Measurements from ENCODE around the gene ALDOB. TPM values are rescaled to one million over a fixed set of nuclear protein-coding genes. Genes with fewer than 3 reads are reported as not detected.
A peak's percentile ranks its signal among the peaks of the same experiment; 100 is the strongest.

Gene ALDOB
- polyA plus RNA-seq, 2 of the 4 experiments (the other 2 are of a cell fraction) = not detected

DNA sequence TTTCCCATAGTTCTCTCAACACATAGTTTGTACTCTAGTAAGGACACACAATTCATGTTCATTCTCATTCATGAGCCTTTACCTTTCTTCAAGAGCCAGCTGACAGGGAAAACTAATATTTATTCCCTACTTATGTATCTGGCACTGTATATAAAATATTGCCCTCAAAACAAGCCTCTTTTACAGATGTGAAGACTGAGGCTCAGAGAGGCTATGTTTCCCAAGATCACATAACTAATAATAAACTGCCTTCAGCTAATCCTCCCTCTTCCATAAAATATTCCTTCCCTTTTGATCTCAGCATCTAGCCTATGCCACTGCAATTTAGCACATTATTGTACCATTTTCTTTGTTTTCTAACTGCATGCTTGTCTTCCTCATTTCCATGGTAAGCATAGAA is 18.2 kb downstream of the ALDOB start (continued):
- TF ChIP-seq NPAS2 (CRISPR knock-in tag; IDR thresholded peaks at IDR 0.05; ENCODE audit: borderline replicate concordance) (no peak), CHD2 (IDR thresholded peaks at IDR 0.05; ENCODE audit: low read length, partially characterized antibody) (no peak), EHF (CRISPR knock-in tag; IDR thresholded peaks at IDR 0.05) (no peak), CHD4 (IDR thresholded peaks at IDR 0.05; ENCODE audit: borderline replicate concordance) (no peak), SMC3 (IDR thresholded peaks at IDR 0.05) (no peak), CBX8 (IDR thresholded peaks at IDR 0.05) (no peak)

DNA sequence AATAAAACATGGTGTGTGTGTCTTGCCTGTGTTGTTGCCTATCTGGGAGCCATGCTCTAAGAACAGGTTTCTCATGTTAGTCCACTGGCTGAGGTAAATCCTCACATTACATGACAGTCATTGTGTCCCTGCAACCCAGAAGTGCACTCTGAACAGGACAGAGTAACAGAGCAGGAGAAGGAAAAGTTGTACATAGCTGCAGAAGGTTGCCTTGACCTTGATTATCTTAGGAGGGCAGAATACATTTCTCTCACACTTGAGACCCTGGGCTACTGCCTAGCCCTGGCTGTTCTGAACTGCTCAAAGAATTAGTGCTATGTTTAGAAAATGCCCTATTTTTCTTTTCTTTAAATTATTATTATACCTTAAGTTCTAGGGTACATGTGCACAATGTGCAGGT is 20.0 kb downstream of the ALDOB start:
- no peak for DNase-seq (ENCODE audit: low read depth in 1 of 2, low spot score in 1 of 2)
- TF ChIP-seq RCOR1 (IDR thresholded peaks at IDR 0.05; ENCODE audit: low read depth, low read length) = no peak
- no peak for TF ChIP-seq ZC3H11A (IDR thresholded peaks at IDR 0.05)
- no peak for TF ChIP-seq ZNF302 (CRISPR knock-in tag; IDR thresholded peaks at IDR 0.05)
- TF ChIP-seq CEBPB (IDR thresholded peaks at IDR 0.05) = no peak
- TF ChIP-seq KDM5A (IDR thresholded peaks at IDR 0.05) = no peak
- no peak for TF ChIP-seq RFX5 (IDR thresholded peaks at IDR 0.05)
- TF ChIP-seq CBX2 (IDR thresholded peaks at IDR 0.05; ENCODE audit: borderline replicate concordance, low read depth) = no peak
- TF ChIP-seq CHD4 (IDR thresholded peaks at IDR 0.05; ENCODE audit: borderline replicate concordance) = no peak
- no peak for TF ChIP-seq POLR2A (IDR thresholded peaks at IDR 0.05; ENCODE audit: low read length)
- no peak for TF ChIP-seq MAFK (IDR thresholded peaks at IDR 0.05; ENCODE audit: partially characterized antibody)
- no peak for TF ChIP-seq MAZ (IDR thresholded peaks at IDR 0.05; ENCODE audit: borderline replicate concordance, low read depth, low read length)
- H3K4me1 ChIP-seq = no peaks in the 10 kb centered on the region
- ATAC-seq = peak in 1 of 2 experiments; percentile 34; a peak in 2 of 6 replicates
- peaks cover 60% of the 10 kb centered on the region for H3K9me3 ChIP-seq
- H3K4me3 ChIP-seq = no peak overlapping the region
- no peak for FAIRE-seq
- H3K4me2 ChIP-seq = no peak overlapping the region
- no peak overlapping the region for H3K27ac ChIP-seq
- POLR2A ChIA-PET = no interaction called here
- CTCF ChIA-PET = no interaction called here

DNA sequence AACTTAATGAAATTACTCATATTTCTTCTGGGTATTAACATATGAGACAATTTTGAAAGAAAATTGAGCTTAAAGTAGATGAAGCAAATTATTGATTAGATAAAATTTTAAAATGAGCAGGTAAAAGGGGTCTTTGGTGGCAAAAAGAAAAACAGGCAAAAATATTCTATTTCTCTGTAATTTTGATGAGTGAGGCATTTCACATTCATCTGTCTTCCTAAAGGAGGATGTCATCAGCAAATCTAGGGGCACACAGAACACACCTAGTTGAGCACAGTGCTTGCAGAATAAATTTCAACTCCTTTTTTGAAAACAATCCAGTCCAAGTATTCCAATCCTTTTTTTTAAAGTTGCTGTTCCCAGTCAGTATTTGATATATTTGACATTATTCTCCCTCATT is 20.7 kb downstream of the ALDOB start:
- ATAC-seq (no peak), FAIRE-seq (no peak), DNase-seq (ENCODE audit: low read depth in 1 of 2, low spot score in 1 of 2) (no peak)
- no peaks in the 10 kb centered on the region for H3K4me1 ChIP-seq
- peaks cover 68% of the 10 kb centered on the region for H3K9me3 ChIP-seq
- ChIA-PET CTCF (interaction anchor here (1.2 kb wide), 1 partner anchor 34 kb away, joined by 3 read pairs; no protein-coding TSS in a partner anchor), POLR2A (no interaction called here)
- TF ChIP-seq ESRRA (IDR thresholded peaks at IDR 0.05; ENCODE audit: borderline replicate concordance, low read length) = no peak
- TF ChIP-seq EHMT2 (IDR thresholded peaks at IDR 0.05; ENCODE audit: low read depth) = no peak
- TF ChIP-seq MYC (IDR thresholded peaks at IDR 0.05; ENCODE audit: borderline replicate concordance, low read length) = no peak
- TF ChIP-seq, protein P1, sequence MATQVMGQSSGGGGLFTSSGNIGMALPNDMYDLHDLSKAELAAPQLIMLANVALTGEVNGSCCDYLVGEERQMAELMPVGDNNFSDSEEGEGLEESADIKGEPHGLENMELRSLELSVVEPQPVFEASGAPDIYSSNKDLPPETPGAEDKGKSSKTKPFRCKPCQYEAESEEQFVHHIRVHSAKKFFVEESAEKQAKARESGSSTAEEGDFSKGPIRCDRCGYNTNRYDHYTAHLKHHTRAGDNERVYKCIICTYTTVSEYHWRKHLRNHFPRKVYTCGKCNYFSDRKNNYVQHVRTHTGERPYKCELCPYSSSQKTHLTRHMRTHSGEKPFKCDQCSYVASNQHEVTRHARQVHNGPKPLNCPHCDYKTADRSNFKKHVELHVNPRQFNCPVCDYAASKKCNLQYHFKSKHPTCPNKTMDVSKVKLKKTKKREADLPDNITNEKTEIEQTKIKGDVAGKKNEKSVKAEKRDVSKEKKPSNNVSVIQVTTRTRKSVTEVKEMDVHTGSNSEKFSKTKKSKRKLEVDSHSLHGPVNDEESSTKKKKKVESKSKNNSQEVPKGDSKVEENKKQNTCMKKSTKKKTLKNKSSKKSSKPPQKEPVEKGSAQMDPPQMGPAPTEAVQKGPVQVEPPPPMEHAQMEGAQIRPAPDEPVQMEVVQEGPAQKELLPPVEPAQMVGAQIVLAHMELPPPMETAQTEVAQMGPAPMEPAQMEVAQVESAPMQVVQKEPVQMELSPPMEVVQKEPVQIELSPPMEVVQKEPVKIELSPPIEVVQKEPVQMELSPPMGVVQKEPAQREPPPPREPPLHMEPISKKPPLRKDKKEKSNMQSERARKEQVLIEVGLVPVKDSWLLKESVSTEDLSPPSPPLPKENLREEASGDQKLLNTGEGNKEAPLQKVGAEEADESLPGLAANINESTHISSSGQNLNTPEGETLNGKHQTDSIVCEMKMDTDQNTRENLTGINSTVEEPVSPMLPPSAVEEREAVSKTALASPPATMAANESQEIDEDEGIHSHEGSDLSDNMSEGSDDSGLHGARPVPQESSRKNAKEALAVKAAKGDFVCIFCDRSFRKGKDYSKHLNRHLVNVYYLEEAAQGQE (IDR thresholded peaks at IDR 0.05) = no peak
- TF ChIP-seq CTCF (IDR thresholded peaks at IDR 0.05) = no peak
- TF ChIP-seq JUN (IDR thresholded peaks at IDR 0.05) = no peak
- no peak for TF ChIP-seq TP53 (CRISPR knock-in tag; IDR thresholded peaks at IDR 0.05)
- TF ChIP-seq POLR2A (IDR thresholded peaks at IDR 0.05; ENCODE audit: low read length) = no peak
- TF ChIP-seq FOXS1 (CRISPR knock-in tag; IDR thresholded peaks at IDR 0.05) = no peak
- TF ChIP-seq JUNB (IDR thresholded peaks at IDR 0.05) = no peak
- TF ChIP-seq CBX2 (IDR thresholded peaks at IDR 0.05; ENCODE audit: borderline replicate concordance, low read depth) = no peak
- no peak for TF ChIP-seq ZC3H11A (IDR thresholded peaks at IDR 0.05)
- no peak for TF ChIP-seq NR3C1 (IDR thresholded peaks at IDR 0.05)
- no peak for TF ChIP-seq NPAS2 (CRISPR knock-in tag; IDR thresholded peaks at IDR 0.05; ENCODE audit: borderline replicate concordance)
- TF ChIP-seq, protein P2, sequence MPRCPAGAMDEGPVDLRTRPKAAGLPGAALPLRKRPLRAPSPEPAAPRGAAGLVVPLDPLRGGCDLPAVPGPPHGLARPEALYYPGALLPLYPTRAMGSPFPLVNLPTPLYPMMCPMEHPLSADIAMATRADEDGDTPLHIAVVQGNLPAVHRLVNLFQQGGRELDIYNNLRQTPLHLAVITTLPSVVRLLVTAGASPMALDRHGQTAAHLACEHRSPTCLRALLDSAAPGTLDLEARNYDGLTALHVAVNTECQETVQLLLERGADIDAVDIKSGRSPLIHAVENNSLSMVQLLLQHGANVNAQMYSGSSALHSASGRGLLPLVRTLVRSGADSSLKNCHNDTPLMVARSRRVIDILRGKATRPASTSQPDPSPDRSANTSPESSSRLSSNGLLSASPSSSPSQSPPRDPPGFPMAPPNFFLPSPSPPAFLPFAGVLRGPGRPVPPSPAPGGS (IDR thresholded peaks at IDR 0.05) = no peak
- TF ChIP-seq CHD4 (IDR thresholded peaks at IDR 0.05; ENCODE audit: borderline replicate concordance) = no peak
- no peak for TF ChIP-seq HOXB13 (CRISPR knock-in tag; IDR thresholded peaks at IDR 0.05; ENCODE audit: low read depth)
- TF ChIP-seq SMC3 (IDR thresholded peaks at IDR 0.05) = no peak
- no peak for TF ChIP-seq FOSB (CRISPR knock-in tag; IDR thresholded peaks at IDR 0.05)
- TF ChIP-seq NFE2L2 (conservative IDR thresholded peaks at IDR 0.05; ENCODE audit: low read length) = no peak
- no peak overlapping the region for H3K27ac ChIP-seq
- H3K4me2 ChIP-seq = no peak overlapping the region
- no peak overlapping the region for H3K4me3 ChIP-seq

Measured in A549 (cell line).